Epithelial cell of prostate (primary cell): Measurements from ENCODE around the gene CRMP1.

Experiments
- DNase-seq: peaks from one replicate; pipeline ENCODE4 v3.0.0-alpha.2; 2011; ENCODE audit warnings: low read depth, low spot score
- H3K27ac ChIP-seq: fragments of 450-650 bp; 2 replicates; pipeline ENCODE4 v1.5.1; 2017; ENCODE audit warnings: mild to moderate bottlenecking

CRMP1 gene

GRCh38 chr4:5921101-5921980, 28.5 kb upstream of the CRMP1 start:
- no peak for DNase-seq
- H3K27ac ChIP-seq = no peak overlapping the region

- DNase-seq = no peak
- no peak overlapping the region for H3K27ac ChIP-seq
These were observed 26.7 kb upstream of the CRMP1 start for GRCh38 chr4:5919571-5919970.

- no peak overlapping the region for H3K27ac ChIP-seq
- no peak for DNase-seq
These were observed 26.2 kb upstream of the CRMP1 start for GRCh38 chr4:5919044-5919443.

- H3K27ac ChIP-seq = no peak overlapping the region
- DNase-seq = no peak
These were observed 25.6 kb upstream of the CRMP1 start for GRCh38 chr4:5918331-5918985.

GRCh38 chr4:5917672-5918071, 24.8 kb upstream of the CRMP1 start:
- DNase-seq = no peak
- H3K27ac ChIP-seq = no peak overlapping the region

GRCh38 chr4:5916229-5916628, 23.3 kb upstream of the CRMP1 start:
- no peak overlapping the region for H3K27ac ChIP-seq
- DNase-seq = no peak

GRCh38 chr4:5913454-5913853, 20.6 kb upstream of the CRMP1 start:
- DNase-seq = no peak
- no peak overlapping the region for H3K27ac ChIP-seq

- no peak overlapping the region for H3K27ac ChIP-seq
- DNase-seq = peak; percentile 33
These were observed 19.7 kb upstream of the CRMP1 start for GRCh38 chr4:5912614-5913019.

- no peak for DNase-seq
- no peak overlapping the region for H3K27ac ChIP-seq
These were observed 16.1 kb upstream of the CRMP1 start for GRCh38 chr4:5908876-5909427.

GRCh38 chr4:5906191-5906590, 13.3 kb upstream of the CRMP1 start:
- H3K27ac ChIP-seq = no peak overlapping the region
- no peak for DNase-seq

GRCh38 chr4:5905714-5906113, 12.8 kb upstream of the CRMP1 start:
- DNase-seq = no peak
- no peak overlapping the region for H3K27ac ChIP-seq

GRCh38 chr4:5900844-5901243, 8.0 kb upstream of the CRMP1 start:
- no peak for DNase-seq
- no peak overlapping the region for H3K27ac ChIP-seq

GRCh38 chr4:5899881-5900280, 7.0 kb upstream of the CRMP1 start:
- DNase-seq = no peak
- H3K27ac ChIP-seq = no peak overlapping the region

- no peak for DNase-seq
- no peak overlapping the region for H3K27ac ChIP-seq
These were observed 6.5 kb upstream of the CRMP1 start for GRCh38 chr4:5899396-5899795.

- no peak overlapping the region for H3K27ac ChIP-seq
- no peak for DNase-seq
These were observed 4.8 kb upstream of the CRMP1 start for GRCh38 chr4:5897674-5898073.

- DNase-seq = no peak
- no peak overlapping the region for H3K27ac ChIP-seq
These were observed 2.4 kb upstream of the CRMP1 start for GRCh38 chr4:5895287-5895686.

- DNase-seq = no peak
- H3K27ac ChIP-seq = no peak overlapping the region
These were observed 1.4 kb upstream of the CRMP1 start for GRCh38 chr4:5894266-5894665.

- no peak overlapping the region for H3K27ac ChIP-seq
- no peak for DNase-seq
These were observed 705 bp upstream of the CRMP1 start for GRCh38 chr4:5893591-5893990.

GRCh38 chr4:5892323-5893003, 423 bp downstream of the CRMP1 start:
- H3K27ac ChIP-seq = no peak overlapping the region
- no peak for DNase-seq

- DNase-seq = no peak
- H3K27ac ChIP-seq = no peak overlapping the region
These were observed 1.1 kb downstream of the CRMP1 start for GRCh38 chr4:5891563-5892322.
